Spinal cord (tissue), 10 donors: ENCODE results near the gene SH2B2. TPM values are rescaled to one million over a fixed set of nuclear protein-coding genes. Genes with fewer than 3 reads are reported as not detected.

Experiments
- DNase-seq, 6 donors: peaks; one replicate each; pipeline versions ENCODE4 v3.0.0 to v3.0.0-alpha.2; 2013 to 2015; ENCODE audit warnings: low spot score in 6 of 6, low read depth in 4 of 6
- H3K27ac ChIP-seq: one replicate; pipeline ENCODE4 v1.5.1; 2013; ENCODE audit warnings: low read depth, low read length, control low read depth
- H3K27me3 ChIP-seq: one replicate; pipeline ENCODE4 v1.6.1; 2013; ENCODE audit warnings: low read length; ENCODE audit not compliant: control insufficient read depth, insufficient read depth
- H3K36me3 ChIP-seq: one replicate; pipeline ENCODE4 v1.6.1; 2013; ENCODE audit warnings: low read length; ENCODE audit not compliant: control insufficient read depth, insufficient read depth
- H3K4me1 ChIP-seq: one replicate; pipeline ENCODE4 v1.6.1; 2013; ENCODE audit warnings: low read length; ENCODE audit not compliant: control insufficient read depth, insufficient read depth
- H3K4me3 ChIP-seq: one replicate; pipeline ENCODE4 v1.5.1; 2013; ENCODE audit warnings: low read depth, low read length, control low read depth
- H3K9me3 ChIP-seq: one replicate; pipeline ENCODE4 v1.6.1; 2013; ENCODE audit warnings: low read length; ENCODE audit not compliant: control insufficient read depth, insufficient read depth
- WGBS: methylation state at CpG from one replicate; pipeline ENCODE4 v1.1.5; 2013; ENCODE audit warnings: missing lambda C conversion rate; ENCODE audit not compliant: insufficient coverage; 5-methylcytosine and 5-hydroxymethylcytosine counted together
- polyA plus RNA-seq, 2 donors: library from polyadenylated mRNA; unstranded; fragments of 120-200 nt; gene quantifications; one replicate each; pipeline ENCODE4 v1.2.1, GENCODE V29; 2013; ENCODE audit not compliant: insufficient read length in 2 of 2
- total RNA-seq, 2 donors: library from RNA; depleted of rRNA in 1 of 2; stranded (reverse); fragments of 120-200 nt in 1 of 2; fragments of >200 nt in 1 of 2; gene quantifications; one replicate each; pipeline versions ENCODE4 v1.2.3 to v1.2.4, GENCODE V29; 2013 to 2014
- donor health status: healthy.

The SH2B2 gene
- total and polyA plus RNA-seq, 4 donors, result 4.1 to 28.0 (median 13.1) TPM

DNA sequence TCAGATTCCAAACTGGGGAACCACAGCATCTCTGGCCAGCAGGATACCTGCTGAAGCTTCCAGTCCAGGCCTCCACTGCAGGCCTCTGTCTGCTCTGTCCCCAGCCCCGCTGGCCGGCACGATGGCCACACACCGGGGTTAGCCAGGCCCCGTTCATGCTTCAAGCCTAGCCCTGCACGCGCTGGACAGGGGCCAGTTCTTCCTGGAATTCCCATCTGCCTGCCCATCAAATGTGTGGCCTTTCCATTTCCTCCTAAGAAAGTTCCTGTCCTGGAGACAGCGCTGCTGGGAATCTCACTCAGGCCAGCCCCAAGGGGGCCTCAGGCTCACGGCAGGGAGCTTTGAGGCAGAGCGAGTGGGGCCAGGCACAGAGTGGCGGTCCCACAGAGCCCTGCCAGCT is 18.0 kb downstream of the SH2B2 start:
- Histone ChIP-seq H3K27ac (no peak overlapping the region), H3K36me3 (peaks cover 81% of the 10 kb centered on the region)
- WGBS, result 42% methylated on average over 11 of the region's 11 CpGs

DNA sequence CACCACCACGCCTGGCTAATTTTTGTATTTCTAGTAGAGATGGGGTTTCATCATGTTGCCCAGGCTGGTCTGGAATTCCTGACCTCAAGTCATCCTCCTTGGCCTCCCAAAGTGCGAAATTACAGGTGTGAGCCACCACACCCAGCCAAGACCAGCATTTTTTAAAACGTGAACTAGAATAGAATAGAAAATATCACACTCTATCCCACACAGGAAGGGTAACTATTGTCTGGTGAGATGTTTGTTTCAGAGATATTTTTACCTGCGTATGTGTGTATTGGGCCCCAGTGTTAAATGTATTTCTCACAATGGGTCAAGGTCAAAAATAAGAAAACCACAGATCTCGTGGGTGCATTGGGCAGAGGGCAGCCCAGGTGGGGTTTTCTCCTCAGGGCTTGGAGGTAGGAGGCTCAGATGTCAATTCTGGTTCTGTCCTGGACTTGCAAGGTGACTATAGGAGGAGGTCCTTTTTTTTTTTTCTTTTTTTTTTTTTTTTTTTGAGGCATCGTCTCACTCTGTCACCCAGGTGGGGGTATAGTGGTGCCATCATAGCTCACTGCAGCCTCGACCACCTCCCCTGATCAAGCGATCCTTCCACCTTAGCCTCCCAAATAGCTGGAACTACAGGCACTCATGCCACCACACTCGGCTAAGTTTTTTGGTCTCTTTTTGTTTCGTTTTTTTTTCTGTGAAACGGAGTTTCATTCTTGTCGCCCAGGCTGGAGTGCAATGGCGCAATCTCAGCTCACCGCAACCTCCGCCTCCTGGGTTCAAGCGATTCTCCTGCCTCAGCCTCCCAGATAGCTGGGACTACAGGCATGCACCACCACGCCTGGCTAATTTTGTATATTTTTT is 19.0 kb downstream of the SH2B2 start:
- H3K27ac ChIP-seq, result no peak overlapping the region
- no peaks in the 10 kb centered on the region for H3K27me3 ChIP-seq
- no peaks in the 10 kb centered on the region for H3K9me3 ChIP-seq
- no peak for DNase-seq
- H3K4me3 ChIP-seq, result no peak overlapping the region
- H3K36me3 ChIP-seq, result peaks cover 83% of the 10 kb centered on the region
- peaks cover 66% of the 10 kb centered on the region for H3K4me1 ChIP-seq
- 99% methylated on average over 11 of the region's 17 CpGs for WGBS

More for the DNA sequence above, 18.0 kb downstream of the SH2B2 start:
- Histone ChIP-seq H3K27me3 (no peaks in the 10 kb centered on the region), H3K9me3 (no peaks in the 10 kb centered on the region), H3K4me3 (no peak overlapping the region), H3K4me1 (peaks cover 58% of the 10 kb centered on the region)
- DNase-seq, result peak in 2 of 6 donors; percentile 12 to 38

DNA sequence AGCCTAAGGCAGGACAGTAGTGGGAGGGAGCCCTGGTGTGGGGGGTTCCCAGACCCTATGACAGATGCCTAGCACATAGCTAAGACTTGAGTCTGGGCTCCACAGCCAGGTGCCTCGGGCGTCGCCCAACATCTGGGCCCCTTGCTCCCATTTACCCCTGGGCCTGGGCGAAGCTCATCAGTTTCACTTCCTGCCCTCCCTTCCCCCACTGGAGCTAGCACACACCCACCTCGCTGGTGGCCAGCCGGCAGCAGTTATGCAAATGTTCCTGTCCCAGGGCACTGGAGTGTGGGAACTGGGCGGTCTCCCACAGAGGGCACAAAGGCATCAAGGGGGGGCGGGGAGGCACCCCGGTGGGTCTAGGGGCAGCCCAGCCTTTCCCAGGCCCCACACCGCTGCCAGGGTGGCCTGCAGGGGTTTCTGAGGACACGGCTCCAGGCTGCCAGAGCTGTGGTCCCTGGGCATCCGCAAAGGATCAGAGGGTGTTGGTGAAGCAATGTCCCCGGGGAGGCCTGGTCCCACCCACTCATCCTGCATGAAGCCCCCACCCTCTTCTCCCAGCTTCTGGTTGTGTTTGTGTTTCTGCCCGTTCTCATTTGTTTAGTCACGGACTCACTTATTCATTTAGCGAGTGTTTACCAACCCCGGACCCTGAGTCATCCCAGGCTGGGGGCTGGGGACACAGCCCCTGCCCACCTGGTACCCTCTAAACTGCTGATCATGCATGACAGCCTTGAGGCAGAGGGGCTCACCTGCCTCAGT is 20.4 kb downstream of the SH2B2 start:
- Histone ChIP-seq H3K9me3 (no peaks in the 10 kb centered on the region), H3K36me3 (peaks cover 80% of the 10 kb centered on the region), H3K4me1 (peaks cover 59% of the 10 kb centered on the region), H3K27me3 (no peaks in the 10 kb centered on the region), H3K4me3 (no peak overlapping the region), H3K27ac (no peak overlapping the region)
- whole genome bisulfite sequencing, result 22% methylated on average over 13 of the region's 17 CpGs
- DNase-seq, result peak in 4 of 6 donors; percentile 22 to 82 (median 57)

DNA sequence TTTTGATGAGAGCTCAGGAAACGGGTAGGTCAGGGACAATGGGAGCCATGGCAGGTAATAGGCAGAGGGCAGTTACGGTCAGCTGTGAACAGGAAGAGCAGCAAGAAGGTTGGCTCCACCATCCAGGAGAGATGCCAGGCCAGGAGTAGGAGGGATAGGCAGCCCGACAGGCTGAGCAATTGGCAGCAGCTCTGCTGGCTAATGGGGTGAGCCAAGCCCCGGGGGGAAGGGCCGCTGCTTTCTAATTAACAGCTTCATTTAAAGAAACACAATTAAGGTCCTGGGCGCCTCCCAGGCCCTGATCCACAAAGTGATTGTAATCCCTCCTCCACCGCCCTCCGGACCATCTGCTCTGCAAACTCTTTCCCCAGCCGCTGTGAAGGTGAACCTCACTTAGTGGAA is 23.7 kb downstream of the SH2B2 start:
- H3K4me3 ChIP-seq, result no peak overlapping the region
- H3K9me3 ChIP-seq, result no peaks in the 10 kb centered on the region
- H3K27ac ChIP-seq, result peak overlapping the region; percentile 7
- peaks cover 33% of the 10 kb centered on the region for H3K4me1 ChIP-seq
- H3K27me3 ChIP-seq, result no peaks in the 10 kb centered on the region
- peak in 3 of 6 donors; percentile 45 to 84 (median 82) for DNase-seq
- H3K36me3 ChIP-seq, result peaks cover 83% of the 10 kb centered on the region
- 37% methylated on average over 9 of the region's 9 CpGs for WGBS

DNA sequence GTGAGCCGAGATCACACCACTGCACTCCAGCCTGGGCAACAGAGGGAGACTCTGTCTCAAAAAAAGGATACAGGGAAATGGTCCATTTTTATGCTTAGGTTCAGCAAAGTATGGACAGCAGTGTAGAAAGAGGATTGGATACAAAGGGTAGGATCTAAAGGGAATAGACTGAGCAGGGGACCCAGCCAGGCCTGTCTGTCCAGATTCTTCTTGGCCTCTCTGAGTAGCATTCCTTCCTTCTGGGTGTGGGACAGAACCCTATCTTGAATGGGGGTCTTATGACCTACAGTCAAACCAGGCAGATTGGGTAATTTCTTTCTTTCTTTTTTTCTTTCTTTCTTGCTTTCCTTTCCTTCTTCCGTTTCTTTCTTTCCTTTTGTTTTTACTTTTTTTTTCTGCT is 25.6 kb downstream of the SH2B2 start:
- H3K9me3 ChIP-seq, result no peaks in the 10 kb centered on the region
- peaks cover 88% of the 10 kb centered on the region for H3K36me3 ChIP-seq
- no peak overlapping the region for H3K27ac ChIP-seq

DNA sequence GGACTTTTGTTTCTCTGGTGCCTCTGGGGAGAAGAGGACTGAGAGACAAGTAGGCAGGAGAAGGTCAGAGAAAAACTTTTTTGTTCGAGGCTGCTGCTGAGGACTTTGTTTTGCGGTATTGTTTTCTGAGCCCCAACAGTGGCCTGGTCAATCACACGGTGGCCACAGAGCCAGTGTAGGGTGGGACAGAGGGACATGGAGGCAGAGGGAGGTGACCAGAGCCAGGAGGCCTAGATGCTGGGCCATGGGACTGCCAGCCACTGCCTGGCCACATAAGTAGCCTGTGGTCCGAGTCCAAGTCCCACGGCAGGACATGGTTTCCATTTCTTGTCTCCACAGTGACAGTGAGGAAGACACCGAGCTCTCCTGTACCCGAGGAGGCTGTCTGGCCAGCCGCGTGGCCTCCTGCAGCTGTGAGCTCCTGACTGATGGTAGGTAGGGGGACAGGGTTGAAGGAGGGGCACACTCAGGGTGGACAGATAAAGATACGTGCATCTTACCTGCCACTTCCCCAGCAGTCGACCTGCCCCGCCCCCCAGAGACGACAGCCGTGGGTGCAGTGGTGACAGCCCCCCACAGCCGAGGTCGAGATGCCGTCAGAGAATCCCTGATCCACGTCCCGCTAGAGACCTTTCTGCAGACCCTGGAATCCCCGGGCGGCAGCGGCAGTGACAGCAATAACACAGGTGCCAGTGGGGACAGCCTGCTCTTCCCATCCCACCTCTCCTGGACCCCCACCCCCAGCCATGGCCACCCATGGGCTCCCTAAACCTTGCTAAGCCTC is 27.5 kb downstream of the SH2B2 start:
- no peak for DNase-seq
- no peaks in the 10 kb centered on the region for H3K27me3 ChIP-seq
- no peaks in the 10 kb centered on the region for H3K9me3 ChIP-seq
- H3K4me3 ChIP-seq, result no peak overlapping the region
- whole genome bisulfite sequencing, result 90% methylated on average over 22 of the region's 22 CpGs
- H3K27ac ChIP-seq, result no peak overlapping the region
- peaks cover 18% of the 10 kb centered on the region for H3K4me1 ChIP-seq
- H3K36me3 ChIP-seq, result peaks cover 88% of the 10 kb centered on the region

More for the DNA sequence above, 25.6 kb downstream of the SH2B2 start:
- Histone ChIP-seq H3K27me3 (no peaks in the 10 kb centered on the region), H3K4me1 (peaks cover 22% of the 10 kb centered on the region), H3K4me3 (no peak overlapping the region)
- WGBS, result 93% methylated on average over 2 of the region's 2 CpGs
- DNase-seq, result no peak

DNA sequence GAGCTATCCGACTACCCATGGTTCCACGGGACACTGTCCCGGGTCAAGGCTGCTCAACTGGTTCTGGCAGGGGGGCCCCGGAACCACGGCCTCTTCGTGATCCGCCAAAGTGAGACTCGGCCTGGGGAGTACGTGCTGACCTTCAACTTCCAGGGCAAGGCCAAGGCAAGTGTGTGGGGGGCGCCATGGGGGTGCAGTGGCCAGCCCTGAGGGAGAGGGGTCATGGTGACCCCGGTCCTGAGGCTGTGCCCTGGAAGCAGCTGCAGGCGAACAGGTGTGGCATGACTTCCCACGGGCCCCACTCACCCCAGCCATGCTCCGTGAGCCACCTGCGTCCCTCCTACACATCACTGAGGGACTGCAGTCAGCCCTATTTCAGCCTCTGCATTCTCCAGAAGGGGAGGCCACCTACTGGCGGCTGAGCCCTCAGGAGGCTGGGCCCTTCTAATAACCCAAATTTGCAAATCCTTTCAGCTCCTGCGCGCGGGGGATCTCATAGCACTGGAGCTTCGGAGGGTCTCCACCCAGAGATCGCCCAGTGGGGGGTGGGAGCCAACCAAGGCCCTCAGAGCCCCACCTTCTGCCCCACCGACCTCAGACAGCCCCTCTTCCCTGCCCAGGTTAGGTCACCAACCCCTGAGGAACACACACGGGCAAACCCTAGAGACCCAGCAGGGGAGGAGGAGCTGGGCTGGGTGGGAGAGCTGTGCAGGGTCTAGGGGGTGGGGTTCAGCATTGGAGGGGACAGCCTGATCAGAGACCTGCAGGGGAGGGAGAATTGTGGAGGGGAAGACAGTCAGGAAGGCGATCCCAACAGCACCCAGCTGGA is 30.8 kb downstream of the SH2B2 start:
- Histone ChIP-seq H3K27ac (no peak overlapping the region), H3K27me3 (no peaks in the 10 kb centered on the region), H3K4me3 (no peak overlapping the region), H3K36me3 (peaks cover 91% of the 10 kb centered on the region), H3K9me3 (no peaks in the 10 kb centered on the region), H3K4me1 (peaks cover 6% of the 10 kb centered on the region)
- WGBS, result 76% methylated on average over 23 of the region's 24 CpGs
- no peak for DNase-seq

DNA sequence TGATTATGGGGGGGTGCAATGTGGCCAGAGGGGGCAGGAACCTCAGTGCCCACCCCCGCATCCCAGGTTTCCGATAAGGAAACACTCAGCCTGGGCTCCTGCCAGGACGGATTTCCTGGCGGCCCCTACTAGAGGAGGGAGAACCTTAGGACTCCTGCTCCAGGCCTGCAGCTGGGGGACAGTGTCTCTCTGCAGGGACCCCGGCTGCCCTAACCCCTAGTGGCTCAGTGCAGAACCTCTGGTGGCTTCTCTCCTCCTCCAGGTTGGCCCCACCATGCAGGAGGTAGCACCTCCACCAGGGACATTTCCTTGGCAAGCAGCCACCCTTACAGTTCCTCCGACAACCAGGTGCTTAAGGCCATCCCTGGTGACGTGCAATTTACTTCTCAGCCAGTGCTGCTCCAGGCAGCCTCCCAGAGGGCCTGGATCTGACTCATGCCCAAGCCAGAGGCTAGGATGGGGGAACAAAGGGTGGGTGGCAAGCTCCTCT is 31.9 kb downstream of the SH2B2 start:
- Histone ChIP-seq H3K27ac (no peak overlapping the region), H3K4me3 (no peak overlapping the region), H3K36me3 (peaks cover 87% of the 10 kb centered on the region), H3K27me3 (no peaks in the 10 kb centered on the region), H3K9me3 (no peaks in the 10 kb centered on the region), H3K4me1 (peaks cover 6% of the 10 kb centered on the region)
- DNase-seq, result no peak
- 80% methylated on average over 7 of the region's 7 CpGs for WGBS
